ENCODE results near the gene N4BP2.

The N4BP2 gene

GRCh38 chr4:40182954-40183353 is 126.3 kb downstream of the N4BP2 start:
- Histone ChIP-seq H3K9me2 (replicated peaks; ENCODE audit: insufficient read depth, low read length) (no peaks in the 10 kb centered on the region), H3K4me3 (ENCODE audit: low read length) (no peak overlapping the region), H2AFZ (ENCODE audit: low read length) (no peak overlapping the region), H3K36me3 (replicated peaks; ENCODE audit: insufficient read depth, low read length) (no peaks in the 10 kb centered on the region), H3F3A (ENCODE audit: insufficient read depth, low read length) (no peaks in the 10 kb centered on the region; the same call in 1 of the 2 replicates), H3K4me2 (ENCODE audit: low read depth, low read length) (no peak overlapping the region), H3K9me3 (replicated peaks; ENCODE audit: insufficient read depth, low read length) (no peaks in the 10 kb centered on the region), H4K20me1 (ENCODE audit: insufficient read depth, low read length) (no peaks in the 10 kb centered on the region), H3K79me2 (ENCODE audit: low read length) (no peaks in the 10 kb centered on the region), H3K4me1 (ENCODE audit: low read length) (peaks cover 10% of the 10 kb centered on the region), H3K27me3 (replicated peaks; ENCODE audit: insufficient read depth, low read length) (no peaks in the 10 kb centered on the region), H3K27ac (ENCODE audit: low read length) (no peak overlapping the region), H3K9ac (ENCODE audit: low read length) (no peak overlapping the region)
- no peak for DNase-seq
- TF ChIP-seq CTCF (IDR thresholded peaks at IDR 0.05; ENCODE audit: low read length) (no peak), EZH2phosphoT487 (IDR thresholded peaks at IDR 0.05; ENCODE audit: low read length) (no peak), EZH2 (optimal IDR thresholded peaks at IDR 0.05; ENCODE audit: low read depth, low read length) (no peak)

- H3K27ac ChIP-seq (ENCODE audit: low read length) = no peak overlapping the region
- peak; percentile 30 for DNase-seq
- no peaks in the 10 kb centered on the region for H3K9me2 ChIP-seq (replicated peaks; ENCODE audit: insufficient read depth, low read length)
- no peak overlapping the region for H2AFZ ChIP-seq (ENCODE audit: low read length)
- no peaks in the 10 kb centered on the region for H3F3A ChIP-seq (ENCODE audit: insufficient read depth, low read length)
- no peaks in the 10 kb centered on the region for H3K79me2 ChIP-seq (ENCODE audit: low read length)
- no peaks in the 10 kb centered on the region for H4K20me1 ChIP-seq (ENCODE audit: insufficient read depth, low read length)
- peaks cover 6% of the 10 kb centered on the region for H3K4me1 ChIP-seq (ENCODE audit: low read length)
- H3K9me3 ChIP-seq (replicated peaks; ENCODE audit: insufficient read depth, low read length) = no peaks in the 10 kb centered on the region
- no peak overlapping the region for H3K4me2 ChIP-seq (ENCODE audit: low read depth, low read length)
- H3K9ac ChIP-seq (ENCODE audit: low read length) = no peak overlapping the region
- H3K4me3 ChIP-seq (ENCODE audit: low read length) = no peak overlapping the region
- no peaks in the 10 kb centered on the region for H3K36me3 ChIP-seq (replicated peaks; ENCODE audit: insufficient read depth, low read length)
- no peaks in the 10 kb centered on the region for H3K27me3 ChIP-seq (replicated peaks; ENCODE audit: insufficient read depth, low read length)
- TF ChIP-seq CTCF (IDR thresholded peaks at IDR 0.05; ENCODE audit: low read length) = no peak
- no peak for TF ChIP-seq EZH2phosphoT487 (IDR thresholded peaks at IDR 0.05; ENCODE audit: low read length)
- no peak for TF ChIP-seq EZH2 (optimal IDR thresholded peaks at IDR 0.05; ENCODE audit: low read depth, low read length)
Observed at GRCh38 chr4:40183615-40184411, 127.2 kb downstream of the N4BP2 start.

- no peak overlapping the region for H3K4me2 ChIP-seq (ENCODE audit: low read depth, low read length)
- TF ChIP-seq CTCF (IDR thresholded peaks at IDR 0.05; ENCODE audit: low read length) = no peak
- no peak for TF ChIP-seq EZH2phosphoT487 (IDR thresholded peaks at IDR 0.05; ENCODE audit: low read length)
- no peak for TF ChIP-seq EZH2 (optimal IDR thresholded peaks at IDR 0.05; ENCODE audit: low read depth, low read length)
- peaks cover 4% of the 10 kb centered on the region; the same call in 1 of the 2 replicates for H3K4me1 ChIP-seq (ENCODE audit: low read length)
- H3K36me3 ChIP-seq (replicated peaks; ENCODE audit: insufficient read depth, low read length) = no peaks in the 10 kb centered on the region
- no peaks in the 10 kb centered on the region for H3K27me3 ChIP-seq (replicated peaks; ENCODE audit: insufficient read depth, low read length)
- no peak overlapping the region for H3K27ac ChIP-seq (ENCODE audit: low read length)
- H3K79me2 ChIP-seq (ENCODE audit: low read length) = peaks cover 21% of the 10 kb centered on the region
- 0 out of 2 replicates have a peak, but pooled peaks cover 4% of the 10 kb centered on the region for H3F3A ChIP-seq (ENCODE audit: insufficient read depth, low read length)
- H3K9ac ChIP-seq (ENCODE audit: low read length) = no peak overlapping the region
- no peaks in the 10 kb centered on the region for H3K9me2 ChIP-seq (replicated peaks; ENCODE audit: insufficient read depth, low read length)
- no peaks in the 10 kb centered on the region for H4K20me1 ChIP-seq (ENCODE audit: insufficient read depth, low read length)
- no peaks in the 10 kb centered on the region for H3K9me3 ChIP-seq (replicated peaks; ENCODE audit: insufficient read depth, low read length)
- no peak for DNase-seq
- no peak overlapping the region for H2AFZ ChIP-seq (ENCODE audit: low read length)
- H3K4me3 ChIP-seq (ENCODE audit: low read length) = no peak overlapping the region
Observed at GRCh38 chr4:40185830-40186664, 129.4 kb downstream of the N4BP2 start.
